GM19099 (cell line): ENCODE results near the gene ASS1.

ENCODE experiments used
- POLR2A ChIP-seq: IDR thresholded peaks from 3 replicates; pipeline ENCODE4 v1.6.1; 2011; ENCODE audit warnings: low read depth; ENCODE audit not compliant: insufficient read length; ENCODE audit errors: extremely low read depth

Gene ASS1

DNA sequence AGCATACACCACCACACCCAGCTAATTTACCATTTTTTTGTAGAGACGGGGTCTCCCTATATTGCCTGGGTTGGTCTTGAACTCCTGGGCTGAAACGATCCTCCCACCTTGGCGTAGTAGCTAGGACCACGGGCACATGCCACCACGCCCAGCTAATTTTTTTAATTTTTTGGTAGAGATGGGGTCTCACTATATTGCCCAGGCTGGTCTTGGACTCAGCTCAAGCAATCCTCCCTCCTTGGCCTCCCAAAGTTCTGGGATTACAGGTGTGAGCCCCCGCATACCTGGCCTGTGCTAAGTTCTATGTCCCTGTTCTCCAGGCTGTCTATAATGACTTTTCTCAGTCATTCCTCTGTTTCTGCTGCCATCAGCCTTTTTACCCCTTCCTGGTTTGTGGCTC, 41.3 kb downstream of the ASS1 start:
- TF ChIP-seq POLR2A: no peak

DNA sequence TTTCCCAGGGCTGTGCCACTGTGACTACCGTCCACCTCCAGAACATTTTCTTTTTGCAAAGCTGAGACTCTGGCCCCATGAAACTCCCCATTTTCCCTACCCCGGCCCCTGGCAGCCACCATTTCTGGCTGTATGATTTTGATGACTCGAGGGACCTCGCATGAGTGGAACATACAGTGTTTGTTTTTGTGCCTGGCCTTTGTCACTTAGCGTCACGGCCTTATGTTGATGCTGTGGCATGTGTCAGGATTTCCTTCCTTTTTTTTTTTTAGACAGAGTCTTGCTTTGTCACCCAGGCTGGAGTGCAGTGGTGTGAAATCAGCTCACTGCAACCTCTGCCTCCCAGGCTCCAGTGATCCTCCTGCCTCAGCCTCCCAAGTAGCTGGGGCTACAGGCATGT, 42.7 kb downstream of the ASS1 start:
- TF ChIP-seq POLR2A: no peak

DNA sequence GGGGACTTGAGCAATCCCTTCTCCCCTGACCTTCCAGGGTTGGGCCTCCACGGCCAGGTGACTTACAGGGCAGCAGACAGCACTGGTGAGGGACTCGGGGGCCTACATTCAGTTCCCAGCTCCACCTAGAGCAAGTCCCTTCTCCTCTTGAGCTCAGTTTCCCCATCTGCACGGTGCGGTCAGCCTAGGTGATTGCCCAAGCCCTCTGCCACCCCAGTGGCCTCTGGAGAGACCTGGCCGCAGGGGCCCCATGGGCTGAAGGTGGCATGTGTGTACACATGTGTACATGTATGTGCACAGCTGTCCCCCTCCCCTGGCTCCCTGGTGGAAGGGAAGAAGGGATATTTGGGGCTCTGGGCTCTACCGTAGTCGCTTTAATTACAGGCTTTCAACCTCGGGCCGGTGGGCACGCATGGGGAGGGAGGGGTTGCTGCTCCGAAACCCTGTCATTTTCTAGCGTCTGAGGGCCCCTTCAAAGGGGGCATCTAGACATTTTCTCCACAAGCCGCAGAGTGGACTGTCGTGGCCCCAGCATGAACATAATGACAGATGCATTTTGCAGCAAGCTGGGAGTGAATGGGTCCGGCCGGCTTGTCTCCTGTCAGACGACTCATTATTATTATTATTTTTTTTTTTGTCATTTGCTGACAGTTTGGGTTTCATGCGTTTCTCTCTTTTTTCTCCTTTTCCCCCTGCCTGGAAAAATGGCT, 44.0 kb downstream of the ASS1 start:
- no peak for TF ChIP-seq POLR2A

DNA sequence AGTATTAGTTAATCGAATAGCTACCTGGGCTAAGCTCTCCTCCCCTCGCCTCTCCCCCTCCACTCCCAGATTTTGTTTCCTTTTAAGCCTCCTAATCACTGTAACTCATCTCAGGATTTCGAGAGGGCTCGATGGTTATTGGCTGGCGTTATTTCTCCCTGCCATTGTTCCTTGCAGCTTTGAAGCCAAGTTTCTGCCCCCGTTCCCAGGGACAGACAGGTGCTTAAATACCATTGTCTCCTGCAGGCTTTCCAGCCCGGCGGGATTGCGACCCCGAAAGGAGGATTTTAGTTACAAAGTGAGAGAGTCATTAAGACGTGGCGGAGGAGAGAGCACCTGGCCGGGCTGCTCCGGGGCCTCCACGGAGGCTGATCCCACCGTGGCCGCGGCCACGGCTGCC, 46.2 kb downstream of the ASS1 start:
- no peak for TF ChIP-seq POLR2A

DNA sequence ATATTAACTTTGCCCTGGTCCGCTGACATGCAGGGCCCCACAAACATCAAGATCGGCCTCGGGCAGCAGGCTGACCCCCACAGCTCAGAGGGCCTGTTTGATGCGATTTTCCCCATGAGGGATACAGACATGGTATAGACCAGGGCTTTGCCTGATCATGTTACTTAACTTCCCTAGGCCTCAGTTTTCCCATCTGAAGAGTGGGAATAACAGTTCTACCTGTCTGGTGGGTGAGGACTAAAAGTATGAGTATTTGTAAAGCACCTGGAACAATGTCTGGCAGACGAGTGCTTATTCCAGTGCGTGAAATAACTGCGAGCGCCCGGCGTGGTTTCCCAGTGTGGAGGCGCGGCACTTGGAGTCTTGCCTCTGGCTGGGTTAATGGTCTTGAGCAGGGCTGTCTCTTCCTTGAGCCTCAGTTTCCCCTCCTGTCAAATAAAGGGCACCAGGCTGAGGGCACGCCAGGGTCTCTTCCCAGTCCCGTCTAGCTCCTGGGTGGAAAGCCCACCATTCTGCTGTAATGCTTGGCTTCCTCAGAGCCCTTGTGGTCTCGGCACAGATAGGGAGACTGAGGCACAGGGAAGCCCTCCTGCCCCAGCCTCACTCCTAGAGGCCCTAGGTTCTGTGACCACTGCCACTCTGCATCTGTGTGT, 47.2 kb downstream of the ASS1 start:
- TF ChIP-seq POLR2A: no peak

DNA sequence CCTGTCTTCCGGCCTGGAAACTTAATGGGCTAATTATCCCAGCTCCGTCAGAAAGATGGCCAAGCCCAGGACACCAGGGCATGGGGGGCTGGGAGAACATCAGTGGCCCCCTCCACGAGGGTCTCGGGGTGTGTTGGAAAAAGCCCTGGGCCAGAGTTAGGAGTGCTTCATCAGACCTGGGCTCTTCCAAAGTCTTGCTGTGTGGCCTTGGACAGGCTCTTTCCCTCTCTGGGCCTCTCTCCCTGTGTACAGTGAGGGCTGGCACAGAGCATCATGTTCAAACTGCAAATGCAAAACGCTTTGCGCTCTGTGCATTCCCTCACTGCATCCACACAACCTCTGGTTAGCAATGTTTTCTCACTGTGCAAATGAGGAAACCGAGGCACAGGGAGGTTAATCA, 48.3 kb downstream of the ASS1 start:
- TF ChIP-seq POLR2A: no peak

DNA sequence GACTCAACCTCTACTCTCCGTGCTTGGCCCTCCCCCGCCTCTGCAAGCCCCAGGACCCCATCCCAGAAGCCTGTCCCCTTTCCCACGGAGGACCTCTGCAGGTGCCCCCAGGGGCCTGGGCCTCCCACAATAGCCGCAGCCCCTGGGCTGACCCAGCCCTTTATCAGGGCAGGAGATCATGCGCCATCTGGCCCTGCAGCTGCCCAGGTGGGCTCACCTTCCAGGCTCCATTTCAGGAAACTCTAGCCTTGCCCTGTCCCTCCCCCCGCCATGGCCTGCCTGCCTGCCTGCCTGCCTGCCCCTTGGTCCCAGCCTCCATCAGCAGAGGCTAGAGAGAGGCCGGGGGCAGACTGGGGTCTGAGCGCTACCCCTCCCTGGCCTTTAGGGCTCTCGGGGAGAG, 48.7 kb downstream of the ASS1 start:
- TF ChIP-seq POLR2A: no peak

DNA sequence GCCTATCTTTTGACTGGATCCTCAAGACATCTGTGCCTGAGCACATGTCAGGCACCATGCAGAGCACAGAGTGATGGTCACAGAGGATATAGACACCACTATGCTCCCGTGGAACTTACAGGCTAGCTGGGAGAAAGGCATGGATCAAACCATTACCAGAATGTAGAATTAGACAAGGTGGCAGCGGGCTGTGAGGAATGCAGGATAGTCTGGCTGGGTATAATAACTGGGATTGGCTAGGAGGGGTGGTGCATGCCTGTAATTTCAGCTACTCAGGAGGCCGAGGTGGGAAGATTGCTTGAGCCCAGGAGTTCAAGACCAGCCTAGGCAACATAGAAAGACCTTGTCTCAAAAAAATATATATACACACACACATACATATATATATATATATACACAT, 50.3 kb downstream of the ASS1 start:
- no peak for TF ChIP-seq POLR2A

DNA sequence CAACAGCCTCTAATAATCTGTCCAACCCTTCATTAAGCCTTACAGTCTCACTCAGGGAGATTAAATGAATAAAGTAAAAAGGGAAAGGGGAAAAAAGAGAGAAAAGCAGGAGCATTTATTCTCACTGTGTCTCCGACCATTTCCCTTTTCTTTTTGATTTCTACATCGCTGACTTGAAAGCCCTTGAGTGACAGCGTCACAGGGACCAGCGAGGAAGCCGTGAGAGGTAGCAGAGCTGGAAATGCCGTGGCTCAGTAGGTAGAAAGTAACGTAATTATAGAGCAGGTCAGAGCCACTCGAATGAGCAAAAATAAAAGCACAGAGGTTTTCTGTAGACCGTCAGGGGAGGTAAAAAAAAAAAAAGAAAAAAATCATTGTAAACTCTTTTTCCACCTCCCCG, 52.4 kb downstream of the ASS1 start:
- no peak for TF ChIP-seq POLR2A

DNA sequence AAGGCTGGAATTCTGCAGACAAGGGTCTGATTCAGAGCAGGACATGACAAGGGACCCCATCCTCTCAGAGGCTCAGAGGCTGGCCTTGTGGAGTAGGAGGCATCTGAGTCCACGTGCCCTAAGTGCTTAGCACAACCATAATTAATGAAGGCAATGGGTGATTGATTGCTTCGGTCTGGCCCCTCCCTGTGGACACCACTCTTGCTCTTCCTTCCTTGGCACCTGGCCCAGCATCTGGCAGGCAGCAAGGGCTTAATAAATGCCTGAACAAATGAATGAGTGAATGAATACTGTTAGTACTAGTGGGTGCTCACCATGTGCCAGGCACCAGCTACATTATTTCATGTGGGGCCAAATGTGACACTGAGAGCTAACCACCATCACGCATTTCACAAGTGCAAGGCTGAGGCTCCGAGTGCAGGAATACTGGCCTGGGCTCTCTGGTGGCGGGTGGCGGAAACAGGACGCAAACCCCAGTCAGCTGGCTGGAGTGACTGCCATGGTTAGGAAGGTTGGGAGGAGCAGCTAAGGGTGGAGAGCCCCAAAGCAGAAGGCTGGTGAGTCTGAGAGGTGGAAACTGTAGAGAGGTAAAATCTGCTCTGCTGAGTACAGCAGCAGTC, 53.6 kb downstream of the ASS1 start:
- TF ChIP-seq POLR2A: no peak

DNA sequence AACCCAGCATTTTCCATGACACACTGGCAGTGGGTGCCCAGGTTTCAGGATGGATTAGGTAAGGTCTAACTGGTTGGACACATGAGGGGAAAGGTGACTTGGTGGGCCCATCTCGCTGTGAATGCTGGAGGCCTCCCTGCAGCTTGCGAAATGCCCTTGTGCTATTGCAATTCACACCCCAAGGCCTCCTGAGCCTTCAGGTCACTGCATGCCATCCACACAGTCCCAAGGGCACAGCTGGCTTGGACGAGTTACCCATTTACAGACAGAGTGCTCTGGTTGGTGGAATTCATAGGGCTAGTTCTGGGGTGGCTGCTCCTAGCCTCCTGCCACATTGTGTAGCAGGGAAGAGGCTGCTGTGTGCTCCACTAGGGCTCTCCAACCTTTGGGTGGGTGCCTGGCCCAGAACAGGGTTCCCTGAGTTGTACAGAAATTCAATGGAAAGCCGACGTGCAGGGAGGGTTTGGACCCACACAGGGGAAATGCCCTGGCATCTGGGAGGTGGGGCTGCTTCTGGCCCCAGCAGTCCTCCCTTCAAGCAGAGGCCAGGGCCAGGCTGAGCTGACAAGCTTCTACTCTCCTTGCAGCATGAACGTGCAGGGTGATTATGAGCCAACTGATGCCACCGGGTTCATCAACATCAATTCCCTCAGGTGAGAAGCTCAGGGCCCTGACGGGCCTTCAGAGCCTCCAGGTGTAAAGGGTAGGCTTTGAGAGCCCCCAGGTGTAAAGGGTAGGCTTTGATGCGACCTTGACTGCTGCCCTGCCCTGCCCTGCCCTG, 54.3 kb downstream of the ASS1 start:
- no peak for TF ChIP-seq POLR2A

DNA sequence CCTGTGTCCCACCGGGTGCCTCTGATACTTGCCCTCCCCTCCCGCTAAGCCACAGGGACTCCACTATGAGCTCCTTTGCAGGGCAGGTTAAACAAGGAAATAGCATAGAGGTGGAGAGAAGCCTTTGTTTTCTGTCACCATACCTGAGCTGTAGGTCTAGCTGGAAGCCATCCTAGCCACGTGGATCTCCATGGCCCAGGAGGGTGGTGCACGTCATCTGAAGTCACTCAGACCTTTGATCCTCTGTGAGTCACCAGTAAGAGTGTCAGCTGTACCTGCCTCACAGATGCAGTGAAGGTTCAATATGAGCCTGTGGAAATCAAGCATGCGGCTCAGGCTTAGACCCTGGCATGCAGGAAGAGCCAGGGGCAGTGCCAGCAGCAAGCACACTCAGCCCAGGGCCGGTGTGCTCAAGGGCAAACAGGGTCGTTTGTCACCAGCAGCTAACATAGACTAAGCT, 55.1 kb downstream of the ASS1 start:
- no peak for TF ChIP-seq POLR2A

DNA sequence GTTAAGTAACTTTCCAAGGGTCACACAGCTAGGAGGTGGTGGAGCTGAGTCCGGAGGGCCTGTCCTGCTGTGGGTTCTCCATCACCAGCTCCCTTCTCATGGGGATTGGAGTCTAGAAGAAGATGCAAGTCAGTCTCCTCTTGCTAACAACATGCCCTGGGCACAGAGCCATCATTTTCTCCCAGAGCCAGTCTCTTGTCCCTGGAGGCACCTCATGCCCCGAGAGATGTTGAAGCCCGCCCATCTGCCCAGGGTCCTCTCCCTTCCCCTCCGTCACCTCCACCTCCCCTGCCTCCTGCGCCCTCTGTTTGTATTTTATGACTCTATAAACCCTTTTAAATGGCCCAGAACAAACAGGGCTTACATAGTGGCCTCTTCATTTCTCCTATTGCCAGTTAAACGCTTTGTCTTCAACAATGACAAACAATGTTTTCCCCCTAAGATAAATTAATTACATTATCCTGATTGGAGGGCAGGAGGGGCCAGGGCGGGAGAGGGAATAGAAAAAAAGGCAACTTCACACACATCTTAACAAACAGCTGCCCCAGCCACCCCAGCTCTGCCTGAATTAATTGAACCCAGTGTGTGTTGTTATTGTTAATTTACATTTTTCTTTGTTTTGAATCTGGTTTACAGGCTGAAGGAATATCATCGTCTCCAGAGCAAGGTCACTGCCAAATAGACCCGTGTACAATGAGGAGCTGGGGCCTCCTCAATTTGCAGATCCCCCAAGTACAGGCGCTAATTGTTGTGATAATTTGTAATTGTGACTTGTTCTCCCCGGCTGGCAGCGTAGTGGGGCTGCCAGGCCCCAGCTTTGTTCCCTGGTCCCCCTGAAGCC, 55.8 kb downstream of the ASS1 start:
- TF ChIP-seq POLR2A: no peak

DNA sequence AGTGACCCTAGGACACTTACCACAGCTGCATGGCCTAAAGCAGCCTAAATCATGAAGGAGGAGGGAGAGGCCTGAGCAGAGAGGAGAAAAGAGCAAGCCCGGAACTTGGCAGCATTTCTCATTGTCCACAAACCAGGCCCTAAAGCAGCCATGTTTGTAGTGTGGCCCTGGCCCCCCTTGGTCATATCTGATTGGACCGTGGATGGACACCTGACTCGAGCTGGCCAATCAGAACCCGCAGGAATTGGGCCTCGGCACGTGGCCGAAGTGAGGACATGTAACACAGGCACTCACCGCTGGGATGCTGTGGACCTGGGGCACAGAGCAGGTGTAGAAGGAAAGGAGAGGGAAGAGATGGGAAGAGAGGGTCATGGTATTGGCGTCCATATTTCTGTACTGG, 56.9 kb downstream of the ASS1 start:
- TF ChIP-seq POLR2A: no peak

DNA sequence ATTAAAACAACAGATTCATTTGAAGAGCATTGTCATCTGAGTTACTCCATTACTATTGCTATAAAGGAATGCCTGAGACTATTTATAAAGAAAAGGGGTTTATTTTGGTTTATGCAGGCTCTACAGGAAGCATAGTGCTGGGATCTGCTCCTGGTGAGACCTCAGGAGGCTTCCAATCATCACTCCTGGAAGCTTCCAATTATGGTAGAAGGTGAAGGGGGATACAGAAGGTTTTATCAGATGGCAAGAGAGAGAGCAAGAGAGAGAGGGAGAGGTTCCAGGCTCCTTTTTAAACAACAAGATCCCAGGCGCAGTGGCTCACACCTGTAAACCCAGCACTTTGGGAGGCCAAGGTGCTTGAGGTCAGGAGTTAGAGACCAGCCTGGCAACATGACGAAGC, 63.5 kb downstream of the ASS1 start:
- TF ChIP-seq POLR2A: no peak

DNA sequence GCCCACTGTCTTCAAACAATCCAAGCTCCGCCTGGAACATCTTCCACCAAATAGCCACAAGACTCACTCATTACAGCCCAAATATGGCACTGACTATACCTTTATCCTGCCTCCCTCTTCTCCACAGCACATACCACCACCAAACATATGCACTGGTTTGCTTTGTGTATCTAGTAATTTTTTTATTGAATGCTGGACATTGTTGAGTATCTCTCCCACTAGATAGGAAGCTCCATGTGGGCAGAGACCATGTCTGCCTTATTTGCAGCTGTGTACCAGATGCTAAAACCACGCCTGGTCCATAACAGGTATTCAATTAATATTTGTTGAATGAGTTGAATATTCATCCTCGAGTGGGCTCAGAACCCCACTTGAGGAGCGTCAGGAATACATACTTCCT, 67.4 kb downstream of the ASS1 start:
- TF ChIP-seq POLR2A: no peak
